Nephron progenitor cell (in vitro differentiated cells): Measurements from ENCODE around the gene GRSF1.
A peak's percentile ranks its signal among the peaks of the same experiment; 100 is the strongest.

Experiments used
- DNase-seq: peaks from one replicate; pipeline ENCODE4 v3.0.0; 2021
- H3K27ac Mint-ChIP-seq: 2 replicates; pipeline ENCODE4 v1.8.0; 2021; ENCODE audit warnings: mild to moderate bottlenecking, moderate library complexity, mixed read lengths
- H3K27me3 Mint-ChIP-seq: 2 replicates; pipeline ENCODE4 v1.8.0; 2021; ENCODE audit warnings: mild to moderate bottlenecking, low read depth, mixed read lengths; ENCODE audit not compliant: poor library complexity
- H3K36me3 Mint-ChIP-seq: 2 replicates; pipeline ENCODE4 v1.8.0; 2021; ENCODE audit warnings: low read depth, mixed read lengths
- H3K4me1 Mint-ChIP-seq: 2 replicates; pipeline ENCODE4 v1.8.0; 2021; ENCODE audit warnings: mixed read lengths
- H3K4me3 Mint-ChIP-seq: 2 replicates; pipeline ENCODE4 v1.8.0; 2021; ENCODE audit warnings: mild to moderate bottlenecking, moderate library complexity, mixed read lengths
- H3K9me3 Mint-ChIP-seq: 2 replicates; pipeline ENCODE4 v1.8.0; 2021; ENCODE audit warnings: mild to moderate bottlenecking, moderate library complexity, mixed read lengths
- TF ChIP-seq, protein P1 (sequence below): fragments of 200-600 bp; sonication (generic); IDR thresholded peaks from 2 replicates; pipeline ENCODE4 v1.5.0; 2021; ENCODE audit warnings: antibody characterized with exemption

Gene GRSF1

DNA sequence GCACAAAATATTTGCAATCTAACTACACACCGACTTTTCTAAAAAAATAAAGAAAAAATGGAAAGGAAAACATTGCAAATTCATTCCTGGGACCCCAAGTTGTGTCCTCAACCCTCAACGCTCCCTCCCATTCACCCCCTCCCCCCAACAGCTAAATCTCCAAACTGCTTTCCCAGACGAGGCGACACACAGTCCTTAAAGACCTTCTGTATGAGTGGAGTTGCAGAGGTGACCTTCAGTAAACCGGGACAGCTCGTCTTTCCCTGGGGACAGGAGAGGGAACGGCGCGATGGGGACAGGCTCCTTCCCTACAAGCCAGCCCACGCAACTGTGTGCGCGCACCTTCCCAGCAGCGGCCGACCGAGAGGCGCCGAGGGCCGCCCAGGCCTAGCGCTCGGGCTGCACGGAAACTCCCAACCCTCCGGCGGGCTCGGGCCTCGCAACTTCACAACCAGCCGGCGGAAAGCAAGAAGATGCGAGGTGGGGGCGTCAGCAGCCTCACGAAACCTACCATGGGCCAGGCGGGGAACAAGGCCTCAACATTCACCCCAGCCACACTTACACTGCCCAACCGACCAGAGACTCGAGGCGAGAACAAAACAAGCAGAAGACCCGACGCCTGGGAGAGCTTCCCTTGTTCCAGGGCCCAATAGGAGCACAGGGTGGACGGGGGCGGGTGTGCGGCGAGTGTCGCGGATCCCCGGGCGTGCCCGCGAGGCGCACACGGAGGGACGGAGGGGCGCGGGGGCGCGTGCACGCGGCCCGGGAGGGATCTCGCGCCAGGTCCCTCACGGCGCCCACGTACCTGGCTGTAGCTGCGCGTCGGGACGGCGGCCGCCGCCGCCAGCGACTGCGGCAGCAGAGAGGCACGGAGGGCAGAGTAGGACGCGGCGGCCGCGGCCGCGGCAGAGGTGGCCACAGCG lies 763 bp downstream of the GRSF1 start:
- peaks cover 13% of the 10 kb centered on the region for H3K4me1 Mint-ChIP-seq
- H3K36me3 Mint-ChIP-seq: peaks cover 27% of the 10 kb centered on the region
- H3K4me3 Mint-ChIP-seq: peak overlapping the region; percentile 97
- DNase-seq: peak; percentile 63
- TF ChIP-seq, protein P1, sequence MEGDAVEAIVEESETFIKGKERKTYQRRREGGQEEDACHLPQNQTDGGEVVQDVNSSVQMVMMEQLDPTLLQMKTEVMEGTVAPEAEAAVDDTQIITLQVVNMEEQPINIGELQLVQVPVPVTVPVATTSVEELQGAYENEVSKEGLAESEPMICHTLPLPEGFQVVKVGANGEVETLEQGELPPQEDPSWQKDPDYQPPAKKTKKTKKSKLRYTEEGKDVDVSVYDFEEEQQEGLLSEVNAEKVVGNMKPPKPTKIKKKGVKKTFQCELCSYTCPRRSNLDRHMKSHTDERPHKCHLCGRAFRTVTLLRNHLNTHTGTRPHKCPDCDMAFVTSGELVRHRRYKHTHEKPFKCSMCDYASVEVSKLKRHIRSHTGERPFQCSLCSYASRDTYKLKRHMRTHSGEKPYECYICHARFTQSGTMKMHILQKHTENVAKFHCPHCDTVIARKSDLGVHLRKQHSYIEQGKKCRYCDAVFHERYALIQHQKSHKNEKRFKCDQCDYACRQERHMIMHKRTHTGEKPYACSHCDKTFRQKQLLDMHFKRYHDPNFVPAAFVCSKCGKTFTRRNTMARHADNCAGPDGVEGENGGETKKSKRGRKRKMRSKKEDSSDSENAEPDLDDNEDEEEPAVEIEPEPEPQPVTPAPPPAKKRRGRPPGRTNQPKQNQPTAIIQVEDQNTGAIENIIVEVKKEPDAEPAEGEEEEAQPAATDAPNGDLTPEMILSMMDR: no peak
- no peaks in the 10 kb centered on the region for H3K27me3 Mint-ChIP-seq
- H3K9me3 Mint-ChIP-seq: no peaks in the 10 kb centered on the region
- peak overlapping the region; percentile 98 for H3K27ac Mint-ChIP-seq

DNA sequence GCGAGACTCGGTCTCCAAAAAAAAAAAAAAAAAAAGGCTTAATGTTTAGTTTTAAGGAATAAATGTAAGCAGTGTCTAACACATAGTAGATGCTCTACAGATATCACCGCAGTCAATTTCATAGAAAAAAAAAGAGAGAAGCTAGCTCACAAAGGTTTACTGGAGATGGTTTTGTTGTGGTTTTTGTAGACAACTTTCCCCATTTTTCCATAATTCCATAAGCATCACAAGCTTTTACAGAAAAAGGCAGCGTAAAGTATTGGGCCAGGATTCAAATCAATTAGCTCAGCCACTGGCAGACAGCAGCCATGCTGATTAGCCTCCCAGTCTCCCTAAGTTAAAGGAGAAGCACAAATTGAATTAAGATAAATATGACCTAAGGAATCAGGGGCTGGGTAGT lies 1.5 kb downstream of the GRSF1 start:
- H3K4me1 Mint-ChIP-seq: peaks cover 13% of the 10 kb centered on the region
- TF ChIP-seq, protein P1: no peak
- no peaks in the 10 kb centered on the region for H3K27me3 Mint-ChIP-seq
- peak overlapping the region; percentile 98 for H3K27ac Mint-ChIP-seq
- peaks cover 33% of the 10 kb centered on the region for H3K36me3 Mint-ChIP-seq
- H3K4me3 Mint-ChIP-seq: peak overlapping the region; percentile 97
- no peak for DNase-seq
- no peaks in the 10 kb centered on the region for H3K9me3 Mint-ChIP-seq

DNA sequence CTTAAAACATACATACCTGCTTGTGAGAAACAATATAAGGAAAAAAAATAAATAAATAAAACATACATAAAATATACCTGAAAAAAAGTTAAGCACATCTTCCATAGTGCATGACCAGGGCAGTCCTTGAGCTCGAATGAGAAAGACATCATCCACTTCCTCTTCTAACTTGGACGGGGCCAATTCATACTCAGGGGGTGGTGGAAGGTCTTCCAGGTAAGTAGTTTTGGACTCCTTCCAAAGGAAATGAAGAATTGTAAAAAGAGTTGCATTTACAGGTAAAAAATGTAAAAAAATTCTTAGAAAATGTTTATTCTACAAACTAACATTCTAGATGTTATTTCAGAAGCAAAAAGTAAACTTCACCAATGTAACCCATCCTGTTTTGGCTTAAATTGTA lies 3.6 kb downstream of the GRSF1 start:
- peaks cover 13% of the 10 kb centered on the region for H3K4me1 Mint-ChIP-seq
- TF ChIP-seq, protein P1: no peak
- peaks cover 54% of the 10 kb centered on the region for H3K36me3 Mint-ChIP-seq
- H3K4me3 Mint-ChIP-seq: no peak overlapping the region
- no peak overlapping the region for H3K27ac Mint-ChIP-seq
- no peaks in the 10 kb centered on the region for H3K9me3 Mint-ChIP-seq
- DNase-seq: no peak
- H3K27me3 Mint-ChIP-seq: peaks cover under 1% of the 10 kb centered on the region

DNA sequence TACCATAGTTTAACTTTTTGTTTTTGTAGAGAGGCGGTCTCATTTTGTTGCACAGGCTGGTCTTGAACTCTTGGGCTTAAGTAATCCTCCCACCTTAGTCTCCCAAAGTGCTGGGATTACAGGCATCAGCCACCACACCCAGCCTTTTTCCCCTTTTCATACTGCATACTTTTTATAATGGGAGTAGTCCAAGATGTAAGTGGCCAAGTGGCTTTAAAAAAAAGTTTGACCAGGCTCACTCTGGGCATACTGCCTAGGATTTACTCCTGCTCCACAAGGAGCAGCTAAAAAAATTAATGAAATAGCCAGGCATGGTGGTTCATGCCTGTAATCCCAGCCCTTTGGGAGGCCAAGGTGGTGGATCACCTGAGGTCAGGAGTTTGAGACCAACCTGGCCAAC lies 6.0 kb downstream of the GRSF1 start:
- no peaks in the 10 kb centered on the region for H3K9me3 Mint-ChIP-seq
- no peak for DNase-seq
- H3K4me1 Mint-ChIP-seq: peaks cover 13% of the 10 kb centered on the region
- H3K36me3 Mint-ChIP-seq: peaks cover 71% of the 10 kb centered on the region
- H3K27me3 Mint-ChIP-seq: peaks cover 3% of the 10 kb centered on the region
- TF ChIP-seq, protein P1: no peak
- no peak overlapping the region for H3K4me3 Mint-ChIP-seq
- peak overlapping the region; percentile 39 for H3K27ac Mint-ChIP-seq

DNA sequence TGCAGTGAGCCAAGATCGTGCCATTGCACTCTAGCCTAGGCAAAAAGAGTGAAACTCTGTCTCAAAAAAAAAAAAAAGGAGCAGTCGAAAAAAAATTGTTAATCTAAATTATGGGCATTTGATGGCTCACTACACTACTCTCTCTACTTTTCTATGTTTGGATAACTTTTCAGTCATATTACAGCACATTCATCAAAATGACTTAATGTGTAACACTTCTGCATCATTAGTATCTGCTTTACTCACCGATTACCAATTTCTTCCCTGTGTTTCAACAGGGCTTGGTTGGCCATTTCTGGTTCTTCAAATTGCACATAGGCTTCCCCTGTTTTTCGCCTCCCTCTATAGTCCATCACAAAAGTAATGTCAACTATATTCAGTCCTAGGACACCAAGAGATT lies 8.4 kb downstream of the GRSF1 start:
- TF ChIP-seq, protein P1: no peak
- Mint-ChIP-seq H3K27me3 (peaks cover 3% of the 10 kb centered on the region), H3K4me3 (no peak overlapping the region), H3K9me3 (no peaks in the 10 kb centered on the region), H3K4me1 (no peaks in the 10 kb centered on the region), H3K36me3 (peaks cover 84% of the 10 kb centered on the region), H3K27ac (no peak overlapping the region)
- DNase-seq: no peak

DNA sequence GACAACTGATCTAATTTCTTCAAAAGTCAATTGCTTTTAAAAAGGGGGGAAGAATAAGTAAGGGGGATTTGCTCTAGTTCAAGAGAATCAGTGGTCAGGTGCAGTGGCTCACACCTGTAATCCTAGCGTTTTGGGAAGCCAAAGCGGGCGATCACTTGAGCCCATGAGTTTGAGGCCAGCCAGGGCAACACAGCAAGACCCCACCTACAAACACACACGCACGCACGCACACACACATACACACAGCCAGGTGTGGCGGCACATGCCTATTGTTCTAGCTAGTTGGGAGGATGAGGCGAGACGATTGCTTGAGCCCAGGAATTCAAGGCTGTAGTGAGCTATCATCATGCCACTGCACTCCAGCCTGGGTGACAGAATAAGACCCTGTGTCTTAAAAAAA lies 9.6 kb downstream of the GRSF1 start:
- H3K4me1 Mint-ChIP-seq: no peaks in the 10 kb centered on the region
- H3K27me3 Mint-ChIP-seq: peaks cover 3% of the 10 kb centered on the region
- H3K4me3 Mint-ChIP-seq: no peak overlapping the region
- no peak overlapping the region for H3K27ac Mint-ChIP-seq
- TF ChIP-seq, protein P1: no peak
- no peak for DNase-seq
- no peaks in the 10 kb centered on the region for H3K9me3 Mint-ChIP-seq
- H3K36me3 Mint-ChIP-seq: peaks cover 87% of the 10 kb centered on the region
